D721Med (cell line): ENCODE measurements around the gene TMEM253.

Experiments used
- DNase-seq: peaks from one replicate; pipeline ENCODE4 v3.0.0; 2011; ENCODE audit warnings: low spot score; ENCODE audit not compliant: insufficient read length
- FAIRE-seq: peaks from 2 replicates; lab custom pipeline; 2011; peaks lifted over from hg19 to GRCh38; lab: Jason Lieb, UNC
- TF ChIP-seq, protein P1 (sequence below): IDR thresholded peaks from 2 replicates; pipeline ENCODE4 v1.5.1; 2012; ENCODE audit warnings: mild to moderate bottlenecking, control low read depth; ENCODE audit not compliant: insufficient read depth; ENCODE audit errors: missing control alignments

Gene TMEM253

GRCh38 chr14:21100931-21101330, at the start of gene TMEM253:
TMEM253 (plus strand) TSS chr14:21101066; CDS start chr14:21101344, 278 bp downstream.
- no peak for FAIRE-seq
- DNase-seq, result no peak
- TF ChIP-seq, protein P1, sequence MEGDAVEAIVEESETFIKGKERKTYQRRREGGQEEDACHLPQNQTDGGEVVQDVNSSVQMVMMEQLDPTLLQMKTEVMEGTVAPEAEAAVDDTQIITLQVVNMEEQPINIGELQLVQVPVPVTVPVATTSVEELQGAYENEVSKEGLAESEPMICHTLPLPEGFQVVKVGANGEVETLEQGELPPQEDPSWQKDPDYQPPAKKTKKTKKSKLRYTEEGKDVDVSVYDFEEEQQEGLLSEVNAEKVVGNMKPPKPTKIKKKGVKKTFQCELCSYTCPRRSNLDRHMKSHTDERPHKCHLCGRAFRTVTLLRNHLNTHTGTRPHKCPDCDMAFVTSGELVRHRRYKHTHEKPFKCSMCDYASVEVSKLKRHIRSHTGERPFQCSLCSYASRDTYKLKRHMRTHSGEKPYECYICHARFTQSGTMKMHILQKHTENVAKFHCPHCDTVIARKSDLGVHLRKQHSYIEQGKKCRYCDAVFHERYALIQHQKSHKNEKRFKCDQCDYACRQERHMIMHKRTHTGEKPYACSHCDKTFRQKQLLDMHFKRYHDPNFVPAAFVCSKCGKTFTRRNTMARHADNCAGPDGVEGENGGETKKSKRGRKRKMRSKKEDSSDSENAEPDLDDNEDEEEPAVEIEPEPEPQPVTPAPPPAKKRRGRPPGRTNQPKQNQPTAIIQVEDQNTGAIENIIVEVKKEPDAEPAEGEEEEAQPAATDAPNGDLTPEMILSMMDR, result no peak

- no peak for FAIRE-seq
These were observed 47.4 kb upstream of the TMEM253 start for GRCh38 chr14:21053184-21054122.

DNA sequence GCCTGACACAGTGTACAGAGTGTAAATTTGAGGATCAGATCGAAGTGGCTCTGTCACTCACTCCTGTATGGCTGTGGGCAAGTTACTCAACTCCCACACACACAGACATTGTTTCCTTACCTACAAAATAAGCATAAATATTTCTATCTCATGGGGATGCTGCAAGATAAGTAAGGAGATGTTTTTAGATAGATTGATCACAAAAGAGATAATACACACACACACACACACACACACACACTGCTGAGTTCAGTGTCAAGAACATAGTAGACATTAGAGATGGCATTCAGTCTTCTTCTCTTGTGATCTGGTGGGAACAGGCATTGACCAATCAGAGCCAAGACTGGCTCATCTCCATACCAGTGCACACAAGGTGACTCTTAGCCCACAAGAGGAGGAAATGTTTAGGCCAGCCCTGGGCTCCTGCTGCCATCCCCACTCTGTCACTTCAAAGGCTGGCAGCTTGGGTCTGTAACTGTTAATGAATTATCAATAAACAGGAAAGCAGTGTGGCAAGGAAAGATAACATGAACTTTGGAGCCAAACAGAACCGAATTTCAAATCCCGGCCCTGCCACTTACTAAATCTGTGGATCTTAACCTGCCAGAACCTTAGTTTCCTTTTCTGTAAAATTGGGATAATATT, 46.6 kb upstream of the TMEM253 start:
- FAIRE-seq, result no peak
- no peak for DNase-seq
- TF ChIP-seq, protein P1, result no peak

More at GRCh38 chr14:21053184-21054122, 47.4 kb upstream of the TMEM253 start:
- TF ChIP-seq, protein P1, result no peak
- DNase-seq, result no peak

DNA sequence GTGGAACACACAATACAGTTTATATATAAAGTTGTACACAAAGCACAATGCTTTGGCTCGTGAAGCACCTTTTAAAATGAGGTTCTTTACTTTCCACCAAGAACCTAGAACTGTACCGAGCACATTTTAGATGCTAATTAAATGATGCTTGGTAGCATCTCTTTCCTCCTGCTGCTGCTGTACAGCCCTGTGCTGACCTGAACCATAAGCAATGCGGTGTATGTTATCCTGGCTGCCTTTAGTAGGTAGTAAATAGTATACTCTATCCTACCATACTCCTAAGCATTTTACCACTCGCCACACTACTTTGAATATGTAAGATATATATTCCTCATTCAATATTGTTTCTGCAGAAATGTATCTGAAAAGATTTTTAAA, 46.1 kb upstream of the TMEM253 start:
- TF ChIP-seq, protein P1, result no peak
- FAIRE-seq (no peak), DNase-seq (no peak)

DNA sequence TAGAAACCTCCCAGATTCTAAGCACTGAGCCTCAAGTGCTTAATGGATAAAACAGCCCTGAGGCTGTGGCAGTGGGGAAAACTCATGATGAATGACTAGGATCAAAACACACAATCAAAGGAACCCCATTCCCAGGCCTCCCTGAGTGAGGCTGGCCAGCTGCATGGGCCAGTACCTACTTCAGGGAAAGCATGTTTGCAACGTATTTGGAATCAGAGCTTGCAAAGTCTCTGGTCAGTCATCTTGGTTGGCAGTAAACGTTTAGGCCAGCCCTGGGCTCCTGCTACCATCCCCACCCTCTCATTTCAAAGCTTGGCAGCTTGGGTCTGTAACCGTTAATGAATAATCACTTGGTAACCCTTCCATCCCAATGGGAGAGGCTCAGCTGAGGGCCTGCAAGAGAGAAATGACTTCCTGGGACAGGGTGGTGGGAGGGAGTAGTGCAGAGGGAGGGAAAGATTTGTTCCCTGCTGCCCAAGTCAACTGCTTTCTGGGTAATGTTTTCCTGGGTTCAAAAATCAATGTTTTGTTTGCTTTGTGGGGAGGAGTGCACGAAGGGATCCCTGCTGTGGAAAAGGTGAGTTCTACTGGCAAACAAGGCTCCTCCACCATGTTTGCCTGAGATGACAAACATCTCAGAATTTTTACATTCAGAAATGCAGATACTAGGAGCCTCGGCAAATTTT, 45.3 kb upstream of the TMEM253 start:
- TF ChIP-seq, protein P1, result no peak
- DNase-seq, result no peak
- no peak for FAIRE-seq

GRCh38 chr14:21056520-21057163, 44.2 kb upstream of the TMEM253 start:
- TF ChIP-seq, protein P1, result no peak
- no peak for FAIRE-seq
- no peak for DNase-seq
